DOHH2 (cell line): ENCODE measurements around the gene CHKA.

Source experiments
- CTCF ChIP-seq: fragments of 200-600 bp; sonication (generic); IDR thresholded peaks from one replicate; pipeline ENCODE4 v1.5.1; 2014; ENCODE audit warnings: antibody characterized with exemption, mild to moderate bottlenecking, low read depth, low read length; ENCODE audit not compliant: poor library complexity, severe bottlenecking
- EZH2phosphoT487 ChIP-seq: fragments of 200-600 bp; sonication (generic); IDR thresholded peaks from 2 replicates; pipeline ENCODE4 v1.6.1; 2017; ENCODE audit warnings: borderline replicate concordance, mild to moderate bottlenecking, antibody characterized with exemption, low read length, moderate library complexity, mixed read lengths

GRCh38 chr11:68136866-68137265 is 15.7 kb upstream of the CHKA start:
- TF ChIP-seq CTCF (no peak), EZH2phosphoT487 (no peak)
